Cerebellar cortex (tissue), 1 donor: ENCODE data around the gene HEATR1.
"Not testable (repeated sequence)": the region's sequence is repeated elsewhere in the genome, so short reads cannot be mapped to it uniquely, and the experiment has no call there.

Experiments used
- DNase-seq: peaks from one replicate; pipeline ENCODE4 v3.0.0-alpha.2; 2015; ENCODE audit warnings: low spot score

The HEATR1 gene

GRCh38 chr1:236603991-236604904 lies at the start of gene HEATR1:
Gene HEATR1 (minus strand): TSS chr1:236604516. CDS start chr1:236604095, 421 bp downstream.
- peak; percentile 96 for DNase-seq

GRCh38 chr1:236645016-236645680 lies 40.8 kb upstream of the HEATR1 start:
- no peak for DNase-seq

- no peak for DNase-seq
Measured at GRCh38 chr1:236642763-236643162, 38.4 kb upstream of the HEATR1 start.

- DNase-seq: no peak
Measured at GRCh38 chr1:236639686-236640085, 35.4 kb upstream of the HEATR1 start.

GRCh38 chr1:236638945-236639344 lies 34.6 kb upstream of the HEATR1 start:
- DNase-seq: no peak

GRCh38 chr1:236636017-236636416 lies 31.7 kb upstream of the HEATR1 start:
- DNase-seq: no peak

- no peak for DNase-seq
Measured at GRCh38 chr1:236627727-236628408, 23.6 kb upstream of the HEATR1 start.

GRCh38 chr1:236623371-236624166 lies 19.3 kb upstream of the HEATR1 start:
- no peak for DNase-seq

- no peak for DNase-seq
Measured at GRCh38 chr1:236622407-236622806, 18.1 kb upstream of the HEATR1 start.

GRCh38 chr1:236619398-236619797 lies 15.1 kb upstream of the HEATR1 start:
- DNase-seq: no peak

GRCh38 chr1:236618507-236618906 lies 14.2 kb upstream of the HEATR1 start:
- DNase-seq: no peak

- DNase-seq: no peak
Measured at GRCh38 chr1:236615399-236616148, 11.3 kb upstream of the HEATR1 start.

- DNase-seq: no peak
Measured at GRCh38 chr1:236612349-236612748, 8.0 kb upstream of the HEATR1 start.

GRCh38 chr1:236608930-236609726 lies 4.8 kb upstream of the HEATR1 start:
- peak; percentile 56 for DNase-seq

- not testable (repeated sequence) for DNase-seq
Measured at GRCh38 chr1:236607597-236607996, 3.3 kb upstream of the HEATR1 start.

- DNase-seq: no peak
Measured at GRCh38 chr1:236604905-236605806, 840 bp upstream of the HEATR1 start.

GRCh38 chr1:236602171-236602570 lies 2.1 kb downstream of the HEATR1 start:
- DNase-seq: no peak

- no peak for DNase-seq
Measured at GRCh38 chr1:236590553-236591150, 13.7 kb downstream of the HEATR1 start.

GRCh38 chr1:236589531-236589930 lies 14.8 kb downstream of the HEATR1 start:
- no peak for DNase-seq
